GM10847 (cell line): ENCODE results near the gene STIM1.

ENCODE experiments used
- POLR2A ChIP-seq: IDR thresholded peaks from 2 replicates; pipeline ENCODE4 v1.6.1; 2011; ENCODE audit not compliant: insufficient read length; ENCODE audit errors: extremely low read depth

The STIM1 gene

GRCh38 chr11:3885855-3886254 is 30.4 kb downstream of the STIM1 start:
- TF ChIP-seq POLR2A = no peak

- no peak for TF ChIP-seq POLR2A
Observed at GRCh38 chr11:3886985-3887384, 31.5 kb downstream of the STIM1 start.

GRCh38 chr11:3888876-3889275 is 33.4 kb downstream of the STIM1 start:
- TF ChIP-seq POLR2A = no peak

- TF ChIP-seq POLR2A = no peak
Observed at GRCh38 chr11:3890014-3890413, 34.5 kb downstream of the STIM1 start.

- TF ChIP-seq POLR2A = no peak
Observed at GRCh38 chr11:3890806-3891205, 35.3 kb downstream of the STIM1 start.

- TF ChIP-seq POLR2A = no peak
Observed at GRCh38 chr11:3891751-3892150, 36.3 kb downstream of the STIM1 start.

- TF ChIP-seq POLR2A = no peak
Observed at GRCh38 chr11:3892156-3892555, 36.7 kb downstream of the STIM1 start.

- TF ChIP-seq POLR2A = no peak
Observed at GRCh38 chr11:3893311-3893710, 37.8 kb downstream of the STIM1 start.

- no peak for TF ChIP-seq POLR2A
Observed at GRCh38 chr11:3894128-3894731, 38.8 kb downstream of the STIM1 start.

GRCh38 chr11:3896644-3897043 is 41.2 kb downstream of the STIM1 start:
- no peak for TF ChIP-seq POLR2A

GRCh38 chr11:3901249-3902025 is 46.0 kb downstream of the STIM1 start:
- TF ChIP-seq POLR2A = no peak

GRCh38 chr11:3902441-3902840 is 47.0 kb downstream of the STIM1 start:
- TF ChIP-seq POLR2A = no peak

- TF ChIP-seq POLR2A = no peak
Observed at GRCh38 chr11:3903207-3903896, 47.9 kb downstream of the STIM1 start.

GRCh38 chr11:3904228-3904627 is 48.8 kb downstream of the STIM1 start:
- TF ChIP-seq POLR2A = no peak

- no peak for TF ChIP-seq POLR2A
Observed at GRCh38 chr11:3905080-3905953, 49.9 kb downstream of the STIM1 start.

- no peak for TF ChIP-seq POLR2A
Observed at GRCh38 chr11:3906166-3906565, 50.7 kb downstream of the STIM1 start.

GRCh38 chr11:3907590-3907989 is 52.1 kb downstream of the STIM1 start:
- TF ChIP-seq POLR2A = no peak
